Putamen (tissue), 1 donor: Measurements from ENCODE around the gene ZFAND3.

Experiments
- DNase-seq: peaks from one replicate; pipeline ENCODE4 v3.0.0-alpha.2; 2016; ENCODE audit warnings: low spot score

ZFAND3 gene

DNA sequence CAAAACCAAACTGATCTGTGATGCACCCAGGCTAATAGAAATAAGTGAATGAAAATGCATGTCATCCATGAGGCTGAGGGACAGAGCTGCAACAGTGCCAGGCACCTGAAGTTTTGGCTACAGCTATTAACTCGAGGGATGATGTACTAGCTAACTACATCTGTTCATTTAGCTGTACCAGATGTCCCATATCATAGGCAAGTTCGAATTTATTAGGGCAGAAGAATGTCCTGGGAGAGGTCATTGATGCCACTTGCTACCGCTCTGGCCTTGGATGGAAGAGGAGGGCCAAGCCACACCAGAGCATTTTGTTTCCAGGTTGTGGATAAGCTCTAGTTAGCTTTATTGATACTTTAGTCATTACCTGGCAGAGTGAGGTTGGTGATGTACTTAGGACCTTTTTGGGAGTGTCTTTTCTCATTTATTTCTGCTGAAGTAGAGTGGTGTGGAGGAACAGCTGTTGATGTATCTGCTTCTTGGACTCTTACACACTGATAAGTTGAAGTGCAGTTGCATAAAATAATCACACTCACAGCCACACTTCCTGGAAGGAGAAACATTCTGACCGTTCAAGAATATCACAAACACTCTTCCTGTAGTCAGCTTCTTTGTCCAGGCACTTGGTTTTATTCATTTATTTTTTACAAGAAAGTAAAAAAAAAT, 8.2 kb downstream of the ZFAND3 start:
- DNase-seq = no peak

DNA sequence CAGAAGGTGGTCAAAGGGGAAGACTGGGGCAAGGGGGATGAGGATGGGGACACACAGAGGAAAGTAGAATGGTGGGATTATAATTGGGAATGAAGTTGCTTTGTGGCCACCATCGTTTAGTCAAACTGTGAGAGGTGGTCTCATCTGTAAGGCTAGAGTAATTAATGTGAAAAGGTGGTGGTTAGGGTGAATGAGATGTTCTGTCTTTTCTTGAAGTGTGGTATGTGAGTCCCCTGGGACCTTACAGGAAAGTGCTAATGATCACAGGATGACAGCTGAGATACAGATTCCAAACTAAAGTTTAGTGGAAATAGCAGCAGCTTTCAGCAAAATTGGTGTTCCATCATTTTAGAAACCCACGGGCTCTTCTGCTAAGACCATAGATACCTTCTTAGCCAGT, 10.7 kb downstream of the ZFAND3 start:
- no peak for DNase-seq

DNA sequence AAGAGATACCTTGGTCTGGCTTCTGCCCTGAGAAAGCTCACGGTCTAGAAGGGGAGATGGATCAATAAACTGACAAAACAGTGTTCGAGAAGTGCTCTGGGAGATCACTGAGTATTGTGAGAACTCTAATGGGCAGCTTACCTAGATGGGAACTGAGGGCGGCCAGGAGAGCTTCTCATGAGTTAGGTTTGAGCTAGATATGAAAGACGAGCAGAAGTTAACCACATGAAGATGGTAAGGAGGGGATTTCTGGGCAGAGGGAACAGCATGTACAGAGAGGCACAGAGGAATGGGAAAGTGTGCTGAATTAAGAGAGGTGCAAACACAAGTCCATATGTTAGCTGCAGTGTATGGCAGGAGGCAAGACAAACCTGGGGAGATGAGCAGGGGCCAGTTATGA, 11.9 kb downstream of the ZFAND3 start:
- DNase-seq = no peak

DNA sequence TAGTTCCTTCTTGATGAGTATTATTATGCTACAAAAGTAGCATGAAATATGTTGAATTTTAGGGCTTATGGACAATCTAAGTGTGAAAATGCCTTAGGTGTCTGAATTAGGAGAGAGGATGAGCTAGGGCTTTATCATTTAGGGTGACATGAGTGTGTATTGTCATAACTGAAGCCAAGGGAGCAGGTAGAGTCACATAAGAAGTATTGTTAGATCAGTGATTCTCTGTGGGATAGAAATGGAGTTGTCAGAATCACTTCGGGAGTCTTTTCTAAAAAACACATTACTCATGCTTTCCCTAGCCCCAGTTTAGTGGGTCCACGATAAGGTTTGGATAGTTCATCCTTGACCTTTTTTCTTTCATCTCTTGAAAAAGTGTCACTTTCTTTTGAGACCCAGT, 16.4 kb downstream of the ZFAND3 start:
- DNase-seq = no peak

DNA sequence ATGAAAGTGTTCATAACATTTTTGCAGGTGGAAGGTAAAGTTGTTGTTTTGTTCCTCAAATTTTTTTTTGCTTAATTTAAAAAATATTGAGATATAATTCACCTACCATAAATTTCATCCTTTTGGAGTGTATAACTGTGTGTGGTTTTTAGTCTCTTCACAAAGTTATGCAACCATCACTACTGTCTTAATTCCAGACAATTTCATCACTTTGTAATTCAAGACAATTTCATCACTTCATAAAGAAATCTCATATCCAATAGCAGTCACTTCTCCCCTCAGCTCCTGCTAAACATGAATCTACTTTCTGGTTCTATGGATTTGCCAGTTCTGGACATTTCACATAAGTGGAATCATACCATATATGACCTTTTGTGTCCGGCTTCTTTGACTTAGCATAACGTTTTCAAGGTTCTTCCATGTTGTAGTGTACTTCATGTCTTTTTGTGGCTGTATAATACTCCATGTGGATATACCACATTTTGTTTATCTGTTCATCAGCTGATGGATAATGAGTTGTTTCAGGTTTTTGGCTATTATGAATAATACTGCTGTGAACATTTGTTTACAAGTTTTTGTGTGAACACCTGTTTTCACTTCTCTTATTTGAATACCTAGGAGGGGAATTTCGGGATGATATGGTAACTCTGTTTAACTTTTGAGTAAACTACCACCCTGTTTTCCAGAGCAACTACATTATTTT, 18.8 kb downstream of the ZFAND3 start:
- DNase-seq = no peak

DNA sequence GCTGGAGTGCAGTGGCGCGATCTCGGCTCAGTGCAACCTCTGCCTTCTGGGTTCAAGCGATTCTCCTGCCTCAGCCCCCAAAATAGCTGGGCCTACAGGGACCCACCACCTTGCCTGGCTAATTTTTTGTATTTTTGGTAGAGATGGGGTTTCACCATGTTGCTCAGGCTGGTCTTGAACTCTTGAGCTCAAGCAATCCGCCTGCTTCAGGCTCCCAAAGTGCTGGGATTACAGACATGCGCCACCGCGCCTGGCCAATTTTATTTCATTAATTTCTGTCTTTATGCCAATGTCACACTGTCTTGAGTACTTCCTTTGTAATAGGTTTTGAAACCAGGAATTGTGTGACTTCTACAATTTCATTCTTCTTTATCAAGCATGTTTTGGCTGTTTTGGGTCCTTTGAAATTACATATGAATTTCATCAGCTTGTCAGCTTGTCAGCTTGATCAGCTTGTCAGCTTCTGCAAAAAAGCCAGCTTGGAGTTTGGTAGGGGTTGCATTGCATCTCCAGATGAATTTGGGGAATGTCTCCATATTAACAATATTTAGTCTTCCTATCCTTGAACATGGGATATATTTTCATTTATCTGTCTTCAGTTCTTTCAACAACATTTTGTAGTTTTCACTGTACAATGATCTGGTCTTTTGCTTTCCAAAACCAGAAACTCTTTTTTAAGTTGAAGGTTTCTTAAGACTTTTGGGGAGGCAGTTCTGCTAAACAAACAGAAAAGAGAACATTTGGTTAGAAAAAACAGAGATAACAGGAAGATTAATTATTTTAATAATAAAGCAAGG, 20.8 kb downstream of the ZFAND3 start:
- DNase-seq = no peak

DNA sequence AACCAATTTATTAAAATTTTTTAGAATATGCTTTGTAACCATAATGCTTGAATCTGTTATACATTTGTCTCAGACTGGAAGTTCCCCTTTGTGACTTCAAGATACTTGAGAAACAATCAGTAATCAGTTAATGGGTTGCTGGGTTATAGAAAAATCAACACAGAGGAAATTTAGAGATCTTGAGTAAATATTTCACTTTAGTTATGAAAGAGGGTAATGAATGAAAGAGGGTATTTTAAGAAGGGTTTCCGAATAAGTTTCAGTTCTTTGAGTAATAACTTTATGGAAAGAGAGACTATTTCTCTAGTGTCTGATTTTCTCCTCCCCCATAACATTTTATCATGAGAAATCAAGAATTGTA, 21.4 kb downstream of the ZFAND3 start:
- DNase-seq = no peak

DNA sequence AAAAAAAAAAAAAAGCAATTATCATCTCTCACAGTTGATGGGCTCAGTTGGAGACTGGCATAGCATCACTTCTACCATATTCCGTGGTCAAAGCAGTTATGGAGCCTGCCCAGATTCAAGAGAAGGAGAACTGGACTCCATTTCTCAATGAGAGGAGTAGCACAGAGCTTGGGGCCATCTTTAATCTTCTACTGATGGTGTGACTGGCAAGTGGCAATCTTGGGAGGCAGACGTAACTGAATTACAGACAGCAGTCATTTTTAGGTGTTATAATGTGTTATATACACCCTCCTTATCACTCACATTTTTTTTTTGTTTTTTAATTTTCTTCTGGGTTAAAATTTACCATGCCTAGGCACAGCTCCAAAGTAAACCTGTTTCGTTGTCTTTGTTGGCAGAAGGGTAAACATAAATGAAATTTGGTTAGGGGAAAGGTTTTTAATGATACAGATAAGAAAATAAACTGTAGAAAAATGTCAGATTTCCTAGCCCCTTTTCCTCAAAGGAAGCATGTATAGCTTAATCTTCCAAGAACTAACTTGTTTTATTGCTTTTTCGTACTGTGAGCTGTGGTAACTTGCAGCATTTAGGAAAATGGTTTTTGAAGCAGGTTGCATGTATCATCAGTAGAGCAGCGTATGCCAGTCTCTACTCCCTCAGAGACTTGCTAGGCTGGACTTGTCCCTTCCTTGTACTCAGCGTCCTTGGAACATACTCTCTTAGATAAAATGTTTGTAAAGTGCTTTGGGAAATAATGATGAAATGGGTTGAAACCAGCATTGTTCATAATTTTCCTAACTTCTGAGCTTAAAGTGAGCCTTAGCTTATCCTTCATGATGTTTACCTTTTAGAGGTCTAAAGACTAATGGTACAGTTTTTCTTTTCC, 25.7 kb downstream of the ZFAND3 start:
- DNase-seq = no peak

DNA sequence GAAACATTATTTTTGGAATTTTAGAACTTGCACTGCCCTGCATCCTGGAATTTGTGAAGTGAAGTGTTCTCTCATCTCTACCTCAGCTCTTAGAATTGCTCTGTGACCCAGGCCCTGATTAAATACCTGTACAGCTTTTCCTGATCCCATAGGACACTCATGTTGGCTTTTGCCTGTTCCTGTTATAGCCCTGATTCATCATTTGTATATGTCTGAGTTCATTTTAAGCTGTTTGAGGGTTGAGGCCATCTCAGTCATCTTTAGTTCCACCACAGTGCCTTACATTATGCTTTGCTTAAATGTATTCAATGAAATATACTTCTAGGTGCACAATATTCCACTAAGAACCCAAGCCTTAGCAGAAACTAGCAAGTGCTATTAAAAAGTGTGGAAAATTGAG, 26.4 kb downstream of the ZFAND3 start:
- no peak for DNase-seq

DNA sequence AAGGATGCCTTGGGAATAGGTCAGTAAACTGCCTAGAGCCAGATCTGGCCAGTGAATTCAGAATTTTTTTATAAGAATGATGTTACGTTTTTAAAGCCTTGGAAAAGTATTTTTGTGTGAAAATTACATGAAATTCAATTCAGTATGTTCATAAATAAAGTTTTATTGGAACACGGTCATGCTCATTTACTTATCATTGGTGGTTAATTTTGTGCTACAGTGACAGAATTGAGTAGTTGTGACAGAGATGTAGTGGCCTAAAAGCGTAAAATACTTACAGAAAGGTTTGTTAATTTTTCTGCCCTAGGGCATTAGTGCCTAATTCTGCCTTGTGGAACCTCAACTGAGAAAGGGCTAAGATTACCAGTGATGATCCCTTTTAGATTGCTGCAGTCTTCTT, 28.2 kb downstream of the ZFAND3 start:
- DNase-seq = no peak

DNA sequence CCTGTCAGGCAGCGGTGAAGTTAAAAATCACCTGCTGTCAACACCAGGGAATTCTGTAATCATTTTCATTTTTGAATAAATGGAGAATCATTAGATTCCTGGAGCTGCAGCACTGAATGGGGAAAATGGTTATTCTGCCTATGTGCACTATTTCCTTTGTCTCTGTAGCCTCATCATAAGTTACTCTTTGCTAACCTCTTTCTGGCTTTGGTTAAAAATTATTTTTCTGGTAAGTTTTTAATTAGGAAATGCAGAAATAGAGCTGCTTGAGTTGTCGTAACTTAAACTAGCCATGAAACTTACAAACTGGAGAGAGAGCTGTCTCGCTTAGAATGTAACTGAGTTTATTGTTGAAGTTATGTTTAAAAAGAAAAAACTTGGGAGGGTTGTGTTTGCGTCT, 28.8 kb downstream of the ZFAND3 start:
- no peak for DNase-seq

DNA sequence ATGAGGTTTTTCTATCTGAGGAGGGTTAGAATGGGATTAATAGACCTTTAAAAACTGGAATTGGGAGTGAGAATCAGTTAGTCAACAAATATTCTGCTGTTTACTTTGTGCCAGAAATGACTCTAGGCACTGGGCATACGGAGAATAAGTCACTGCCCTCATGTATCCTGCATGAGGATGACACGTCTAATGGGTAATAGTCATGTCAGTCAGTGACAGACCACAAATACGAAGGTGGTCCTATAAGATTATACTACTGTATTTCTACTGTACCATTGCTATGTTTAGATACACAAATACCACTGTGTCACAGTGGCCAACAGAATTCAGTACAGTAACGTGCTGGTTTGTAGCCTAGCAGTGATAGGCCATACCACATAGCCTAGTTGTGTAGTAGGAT, 30.7 kb downstream of the ZFAND3 start:
- DNase-seq = no peak

DNA sequence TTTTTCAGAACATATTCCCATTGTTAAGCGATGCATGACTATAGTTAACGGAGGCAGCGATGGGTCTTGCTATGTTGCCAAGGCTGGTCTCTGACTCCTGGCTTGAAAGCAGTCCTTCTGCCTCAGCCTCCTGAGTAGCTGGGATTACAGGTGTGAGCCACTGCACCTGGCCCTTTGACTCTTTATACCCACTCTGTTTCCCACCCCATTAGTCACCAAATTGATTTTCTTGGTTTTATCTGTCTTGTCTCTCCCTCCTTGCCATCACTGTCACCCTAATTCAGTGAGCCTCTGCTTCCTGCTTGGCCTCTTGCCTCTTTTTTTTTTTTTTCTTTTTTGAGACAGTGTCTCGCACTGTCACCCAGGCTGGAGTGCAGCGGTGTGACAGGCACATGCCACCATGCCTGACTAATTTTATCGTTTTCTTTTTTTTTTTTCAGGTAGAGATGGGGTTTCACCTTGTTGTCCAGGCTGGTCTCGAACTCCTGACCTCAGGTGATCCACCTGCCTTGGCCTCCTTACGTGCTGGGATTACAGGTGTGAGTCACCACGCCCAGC, 31.3 kb downstream of the ZFAND3 start:
- DNase-seq = no peak

DNA sequence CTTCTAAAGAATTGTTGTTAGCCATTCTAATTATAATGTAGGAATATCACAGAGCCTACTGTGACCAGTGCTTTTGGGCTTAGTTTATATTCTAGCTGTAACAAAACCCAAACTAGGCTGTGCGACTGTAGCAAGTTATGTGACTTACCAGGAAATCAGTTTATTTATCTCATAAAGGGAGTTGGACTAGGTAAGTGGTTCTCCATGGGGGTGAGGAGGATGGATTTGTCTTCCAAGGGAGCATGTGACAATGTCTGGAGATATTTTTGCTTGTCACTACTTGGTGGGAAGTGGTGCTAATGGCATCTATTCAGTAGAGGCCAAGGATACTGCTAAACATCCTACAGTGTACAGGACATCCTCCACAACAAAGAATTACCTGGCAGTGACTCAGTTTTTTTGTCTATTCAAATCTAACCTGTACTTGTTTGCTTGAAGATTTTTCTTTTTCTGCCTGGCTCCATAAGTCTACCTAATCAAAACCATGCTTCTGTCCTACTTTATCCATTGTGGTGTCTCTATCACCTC, 32.5 kb downstream of the ZFAND3 start:
- no peak for DNase-seq

DNA sequence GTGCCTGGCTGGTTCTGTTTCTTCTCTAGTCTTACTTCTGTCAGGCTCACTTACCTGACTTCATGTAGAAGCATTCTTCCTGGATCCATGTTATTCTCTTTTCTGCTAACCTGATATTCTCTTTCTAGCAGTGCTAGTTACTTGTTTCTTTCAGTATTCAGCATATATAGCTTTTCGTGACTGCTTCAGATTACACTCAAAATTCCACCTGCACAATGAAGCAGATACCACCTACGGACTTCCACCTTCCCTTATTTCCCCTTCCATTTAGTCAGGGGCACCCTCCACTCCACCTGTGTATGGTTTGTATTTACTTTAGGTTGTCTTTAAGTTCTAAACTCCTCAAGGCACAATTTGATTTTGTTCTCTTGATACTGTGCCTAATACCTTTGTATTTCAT, 36.8 kb downstream of the ZFAND3 start:
- DNase-seq = no peak

DNA sequence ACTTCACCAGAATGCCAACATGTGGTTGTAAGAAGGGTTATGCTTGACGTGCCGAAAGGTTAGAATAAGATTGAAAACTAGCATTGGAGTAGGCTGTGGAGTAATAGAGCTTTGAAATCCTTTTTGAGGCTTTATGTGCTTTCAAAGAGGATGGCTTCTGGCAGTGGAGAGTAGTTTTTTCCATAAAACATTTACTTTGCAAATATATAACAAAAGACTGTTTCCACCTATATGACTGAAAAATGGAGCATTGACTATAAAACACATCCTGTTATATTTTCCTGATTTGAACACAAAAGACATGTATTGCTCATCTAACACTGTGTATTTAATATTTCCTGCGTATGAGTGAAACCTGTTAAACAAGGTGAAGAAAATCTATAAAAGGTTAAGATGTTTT, 38.8 kb downstream of the ZFAND3 start:
- no peak for DNase-seq

DNA sequence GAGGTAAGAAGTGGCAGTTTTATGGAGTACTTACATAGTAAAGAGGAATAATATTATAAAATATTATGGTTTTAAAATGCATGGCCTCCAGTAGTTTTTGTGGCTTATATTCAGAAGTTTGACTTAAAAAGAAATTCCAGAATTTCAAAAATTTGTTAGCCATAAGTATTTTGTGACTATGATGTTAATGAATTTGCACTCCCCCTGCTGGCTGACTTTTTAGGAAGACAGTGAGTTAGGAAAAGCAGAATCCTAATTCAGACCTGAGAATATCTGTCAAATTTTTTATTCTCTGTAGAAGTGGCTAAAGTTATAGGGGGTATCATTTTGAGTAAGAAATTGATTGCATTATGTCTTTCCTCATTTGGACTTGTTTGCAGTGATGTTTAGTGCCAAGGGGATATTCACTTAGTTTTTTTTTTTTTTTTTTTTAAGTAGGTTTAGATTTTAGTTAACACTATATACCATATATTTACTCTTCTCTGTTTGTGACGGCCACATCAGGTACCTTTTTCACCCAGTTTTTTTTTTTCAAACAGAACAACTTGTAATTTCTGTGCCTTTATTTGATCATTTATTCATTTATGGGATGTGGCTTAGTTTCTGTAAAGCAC, 40.8 kb downstream of the ZFAND3 start:
- peak; percentile 18 for DNase-seq

DNA sequence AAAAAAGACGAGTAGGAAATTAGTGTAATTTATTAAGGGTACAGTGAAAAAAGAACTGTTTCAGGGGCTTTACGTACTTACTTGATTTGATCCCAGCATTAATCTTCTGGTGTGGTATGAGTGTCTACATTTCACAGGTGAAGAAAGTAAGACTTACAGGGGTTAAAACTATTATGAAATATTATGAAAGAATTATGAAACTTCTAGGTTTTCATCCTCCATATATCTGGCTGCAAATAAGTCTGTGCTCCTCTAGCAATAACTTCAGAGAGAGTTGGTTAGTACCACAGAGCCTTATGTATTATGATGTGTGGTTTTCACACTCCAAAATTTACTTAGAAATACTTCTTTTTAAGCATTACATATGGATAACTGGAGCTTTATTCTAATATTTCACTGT, 41.9 kb downstream of the ZFAND3 start:
- DNase-seq = no peak

DNA sequence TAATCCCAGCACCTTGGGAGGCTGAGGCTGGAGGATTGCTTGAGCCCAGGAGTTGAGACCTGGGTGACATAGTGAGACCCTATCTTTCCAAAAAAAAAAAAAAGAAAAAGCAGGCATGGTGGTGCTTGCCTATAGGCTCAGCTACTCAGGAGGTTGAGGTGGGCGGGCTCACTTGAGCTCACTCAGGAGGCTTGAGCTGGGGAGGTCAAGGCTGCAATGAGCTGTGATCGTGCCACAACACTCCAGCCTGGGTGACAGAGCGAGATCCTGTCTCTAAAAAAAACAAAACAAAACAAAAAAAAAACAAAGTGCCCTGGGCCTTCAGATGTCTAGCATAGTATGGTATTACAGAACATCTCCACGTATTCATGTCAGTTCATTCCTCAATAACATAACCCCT, 42.9 kb downstream of the ZFAND3 start:
- DNase-seq = no peak

DNA sequence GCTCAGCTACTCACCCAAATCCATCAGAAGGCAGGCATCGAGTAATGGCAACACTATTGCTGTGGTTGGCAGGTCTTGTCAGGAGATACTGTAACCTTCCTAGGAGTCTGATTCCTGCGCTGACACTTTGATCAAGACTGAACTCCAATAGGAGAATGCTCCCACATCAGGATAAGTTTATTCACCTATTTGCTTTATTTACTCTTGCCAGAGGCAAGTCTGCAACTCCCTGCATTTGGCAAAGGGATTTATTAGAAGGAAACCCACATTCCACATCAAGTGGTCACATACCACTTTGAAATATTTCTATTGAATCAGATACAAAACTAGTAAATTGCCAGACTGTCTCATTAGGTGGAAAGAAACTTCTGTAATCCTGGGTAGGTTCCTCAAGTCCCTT, 43.5 kb downstream of the ZFAND3 start:
- no peak for DNase-seq

DNA sequence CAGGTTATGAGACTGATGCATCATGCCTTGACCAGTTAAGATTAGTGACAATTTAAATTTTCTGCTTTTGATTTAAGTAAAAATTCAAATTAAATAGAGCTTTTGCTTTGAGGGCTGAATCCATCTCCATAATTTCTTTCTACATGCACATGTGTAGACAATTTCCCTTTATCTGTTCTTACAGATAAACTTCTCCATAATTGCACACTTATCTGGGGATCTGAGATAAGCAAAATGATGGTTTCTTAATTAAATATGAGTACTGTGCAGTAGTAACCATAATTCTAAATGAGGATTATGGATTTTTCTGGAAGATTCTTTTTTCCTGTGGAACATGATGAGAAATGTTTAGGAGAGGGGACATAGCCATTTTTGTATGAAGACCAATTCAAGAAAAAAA, 44.7 kb downstream of the ZFAND3 start:
- DNase-seq = no peak
